Effector memory CD8-positive, alpha-beta T cell (primary cell): Measurements from ENCODE around the gene PRKCE.

Experiments
- ATAC-seq: fragments of 150-1000 bp; cut with Tn5 transposase; replicated peaks from 2 replicates; pipeline ENCODE4 v1.10.0; 2021; ENCODE audit warnings: mild to moderate bottlenecking, moderate library complexity
- DNase-seq, 3 experiments: peaks; one replicate each; pipeline ENCODE4 v3.0.0; 2021
- H3K27ac Mint-ChIP-seq, 2 donors: one replicate each; pipeline ENCODE4 v1.8.0; 2022; ENCODE audit warnings: mild to moderate bottlenecking in 2 of 2, mixed read lengths in 2 of 2, moderate library complexity in 2 of 2
- H3K27me3 Mint-ChIP-seq, 2 donors: one replicate each; pipeline ENCODE4 v1.8.0; 2022; ENCODE audit warnings: mixed read lengths in 2 of 2
- H3K36me3 Mint-ChIP-seq: one replicate; pipeline ENCODE4 v1.8.0; 2022; ENCODE audit warnings: mild to moderate bottlenecking, moderate library complexity, mixed read lengths; ENCODE audit not compliant: insufficient read depth
- H3K4me1 Mint-ChIP-seq, 2 donors: one replicate each; pipeline ENCODE4 v1.8.0; 2022; ENCODE audit warnings: low read depth in 2 of 2, mixed read lengths in 2 of 2
- H3K4me3 Mint-ChIP-seq, 2 donors: one replicate each; pipeline ENCODE4 v1.8.0; 2022; ENCODE audit warnings: mild to moderate bottlenecking in 2 of 2, mixed read lengths in 2 of 2, moderate library complexity in 2 of 2
- H3K9me3 Mint-ChIP-seq, 2 donors: one replicate each; pipeline ENCODE4 v1.8.0; 2022; ENCODE audit warnings: mixed read lengths in 2 of 2

The PRKCE gene

DNA sequence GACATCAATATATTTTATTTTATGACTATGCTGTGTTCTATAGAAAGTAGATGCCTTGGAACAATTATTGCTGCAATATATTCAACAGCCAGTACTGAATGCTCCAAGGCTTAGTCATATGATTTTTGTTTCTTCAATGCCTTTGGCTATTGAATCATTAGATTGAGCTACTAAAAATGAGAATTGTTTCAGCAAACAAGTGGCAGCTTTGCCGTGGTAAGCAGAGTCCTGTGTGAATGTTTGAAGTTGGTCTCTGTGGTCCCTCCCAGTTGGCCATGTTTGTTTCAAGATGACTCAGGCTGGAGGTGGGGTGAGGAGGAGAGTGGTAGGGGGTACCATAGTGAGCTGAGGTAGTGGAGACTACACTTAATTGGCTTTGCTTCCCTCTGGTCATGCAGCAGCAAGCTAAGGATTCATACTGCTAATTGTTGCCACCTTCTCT, 447.2 kb downstream of the PRKCE start:
- no peak for ATAC-seq
- no peaks in the 10 kb centered on the region for H3K9me3 Mint-ChIP-seq
- H3K27me3 Mint-ChIP-seq = no peaks in the 10 kb centered on the region
- no peak overlapping the region for H3K27ac Mint-ChIP-seq
- H3K36me3 Mint-ChIP-seq = no peaks in the 10 kb centered on the region
- H3K4me3 Mint-ChIP-seq = no peak overlapping the region
- peaks cover 0 to 5% of the 10 kb centered on the region in 2 donors for H3K4me1 Mint-ChIP-seq
- no peak for DNase-seq

DNA sequence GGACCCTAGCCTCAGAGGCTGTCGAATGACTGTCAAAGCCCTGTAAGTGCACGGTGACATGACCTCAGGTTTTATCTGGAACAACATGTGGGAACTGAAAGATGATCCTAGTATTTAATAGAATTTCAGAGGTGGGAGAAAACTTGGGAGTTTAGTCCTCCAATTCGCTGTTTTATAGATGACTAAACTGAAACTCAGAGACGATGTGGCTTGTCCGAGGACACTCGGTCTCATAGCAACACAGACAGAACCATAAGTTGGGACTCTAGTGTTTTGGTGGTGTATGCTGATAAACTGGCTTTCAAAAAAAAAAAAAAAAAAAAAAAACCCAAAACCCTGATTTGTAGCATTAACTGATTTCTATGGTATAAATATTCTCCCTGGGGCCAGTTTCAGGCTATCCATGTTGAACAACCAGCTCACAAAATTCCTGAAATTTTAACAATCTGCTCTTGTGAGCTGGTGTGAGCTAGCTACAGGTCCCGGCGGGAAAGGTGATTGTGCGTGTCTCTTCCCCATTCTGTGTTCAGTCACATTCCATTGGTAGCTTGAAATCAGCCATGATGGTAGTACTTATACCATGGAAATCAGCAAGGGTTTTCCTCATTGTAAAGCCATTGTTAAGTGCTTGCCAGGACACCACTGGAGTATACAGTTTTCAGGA, 450.2 kb downstream of the PRKCE start:
- peaks cover 0 to 5% of the 10 kb centered on the region in 2 donors for H3K4me1 Mint-ChIP-seq
- no peak overlapping the region for H3K27ac Mint-ChIP-seq
- H3K4me3 Mint-ChIP-seq = no peak overlapping the region
- no peaks in the 10 kb centered on the region for H3K9me3 Mint-ChIP-seq
- DNase-seq = no peak
- no peaks in the 10 kb centered on the region for H3K36me3 Mint-ChIP-seq
- no peak for ATAC-seq
- no peaks in the 10 kb centered on the region for H3K27me3 Mint-ChIP-seq

DNA sequence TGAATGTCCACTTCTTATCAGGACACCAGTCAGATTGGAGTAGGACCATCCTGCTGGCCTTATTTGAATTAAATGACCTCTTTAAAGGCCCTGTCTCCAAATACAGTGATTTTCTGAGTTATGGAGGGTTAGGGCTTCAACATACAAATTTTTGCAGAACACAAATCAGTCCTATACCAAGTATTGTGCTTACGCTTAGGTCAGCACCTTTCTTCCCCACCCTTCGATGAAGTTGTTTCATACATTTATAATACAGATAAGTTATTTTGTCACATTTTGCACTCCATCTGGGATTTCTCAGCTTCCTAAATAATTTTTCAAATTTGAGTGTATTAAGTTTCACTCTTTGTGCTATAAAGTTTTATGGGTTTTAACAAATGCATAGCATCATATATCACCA, 455.2 kb downstream of the PRKCE start:
- no peaks in the 10 kb centered on the region for H3K4me1 Mint-ChIP-seq
- no peaks in the 10 kb centered on the region for H3K36me3 Mint-ChIP-seq
- H3K27ac Mint-ChIP-seq = no peak overlapping the region
- DNase-seq = no peak
- ATAC-seq = no peak
- H3K27me3 Mint-ChIP-seq = no peaks in the 10 kb centered on the region
- no peaks in the 10 kb centered on the region for H3K9me3 Mint-ChIP-seq
- no peak overlapping the region for H3K4me3 Mint-ChIP-seq

DNA sequence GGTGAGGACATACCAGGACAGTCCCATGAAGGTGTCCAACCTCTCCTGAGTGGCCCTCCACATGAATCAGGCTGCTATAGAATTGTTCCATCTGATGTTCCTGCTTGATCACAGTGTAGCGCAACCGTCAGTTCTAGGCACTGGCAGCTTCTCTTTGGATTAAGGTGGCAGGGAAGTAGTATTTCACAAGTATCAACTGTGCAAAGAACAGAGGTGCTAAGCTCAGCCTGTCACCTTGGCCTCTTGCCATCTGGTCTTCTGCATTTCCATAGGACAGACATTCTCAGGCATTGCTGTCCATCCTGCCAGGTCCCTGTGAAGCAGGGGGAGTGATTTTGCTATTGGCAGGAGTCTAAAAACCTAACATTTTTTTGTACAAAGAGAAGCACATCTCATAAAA, 463.5 kb downstream of the PRKCE start:
- Mint-ChIP-seq H3K4me1 (no peaks in the 10 kb centered on the region), H3K27ac (no peak overlapping the region), H3K4me3 (no peak overlapping the region), H3K9me3 (no peaks in the 10 kb centered on the region), H3K36me3 (peaks cover 4% of the 10 kb centered on the region), H3K27me3 (no peaks in the 10 kb centered on the region)
- DNase-seq = no peak
- ATAC-seq = no peak

DNA sequence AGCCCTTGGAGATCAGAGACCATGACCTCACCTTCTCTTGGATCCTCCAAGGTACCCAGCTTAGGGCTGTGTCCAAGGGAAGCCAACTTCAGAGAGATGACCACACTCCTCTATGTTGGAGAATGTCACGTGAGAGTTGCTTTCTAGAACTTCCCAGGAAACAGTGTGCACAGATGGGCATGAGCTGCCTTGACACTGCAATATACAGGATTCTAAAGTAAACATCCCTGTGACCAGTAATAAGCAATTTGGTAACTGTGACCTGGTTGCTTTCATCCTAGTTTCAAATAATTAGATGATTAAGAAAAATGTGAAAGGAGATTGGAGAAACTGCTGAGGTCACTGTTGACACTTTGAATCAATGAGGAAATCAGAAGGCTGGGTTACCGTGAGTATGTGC, 464.7 kb downstream of the PRKCE start:
- Mint-ChIP-seq H3K36me3 (peaks cover 4% of the 10 kb centered on the region), H3K27me3 (no peaks in the 10 kb centered on the region), H3K9me3 (no peaks in the 10 kb centered on the region), H3K4me3 (no peak overlapping the region), H3K27ac (no peak overlapping the region), H3K4me1 (no peaks in the 10 kb centered on the region)
- ATAC-seq (no peak), DNase-seq (no peak)

DNA sequence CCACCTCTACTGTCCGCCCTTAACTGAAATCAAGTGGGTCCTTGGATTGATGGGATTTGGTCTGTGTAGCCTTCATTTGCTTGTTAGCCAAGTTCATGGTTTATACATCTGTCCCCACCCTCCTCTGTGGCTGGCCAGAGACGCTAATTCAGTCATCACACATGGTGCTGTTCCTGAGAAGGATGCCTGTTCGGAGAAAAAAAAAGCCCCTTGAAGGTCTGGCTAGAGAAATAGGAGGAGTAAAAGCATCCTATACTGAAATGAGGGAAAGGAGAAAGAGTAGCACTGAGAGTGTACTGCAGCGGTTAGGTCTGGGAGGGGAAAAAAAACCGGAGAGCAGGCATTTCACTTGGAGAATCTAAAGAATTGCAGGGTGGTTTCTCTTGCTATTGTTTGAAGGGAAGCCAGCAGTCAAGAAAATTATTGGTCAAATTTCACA, 465.1 kb downstream of the PRKCE start:
- Mint-ChIP-seq H3K27ac (no peak overlapping the region), H3K27me3 (no peaks in the 10 kb centered on the region), H3K9me3 (no peaks in the 10 kb centered on the region), H3K36me3 (peaks cover 4% of the 10 kb centered on the region), H3K4me1 (no peaks in the 10 kb centered on the region), H3K4me3 (no peak overlapping the region)
- ATAC-seq = no peak
- no peak for DNase-seq

DNA sequence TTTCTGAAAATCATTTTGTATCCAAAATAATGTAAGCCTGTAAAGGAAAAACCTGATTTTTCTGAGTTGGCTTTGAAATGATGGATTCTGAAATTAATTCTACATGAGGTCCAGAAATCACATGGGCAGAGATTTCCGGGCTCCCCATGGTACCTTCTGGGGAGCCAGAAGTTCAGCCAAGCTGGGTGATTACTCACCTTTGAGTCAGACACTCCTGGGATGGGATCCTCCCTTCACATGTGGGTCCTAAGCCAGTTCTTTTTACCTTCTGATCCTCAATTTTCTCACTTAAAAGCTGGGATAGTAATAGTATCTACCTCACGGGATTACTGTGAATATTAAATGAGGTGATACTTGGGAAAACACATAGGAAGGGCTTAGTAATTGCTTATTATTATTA, 465.9 kb downstream of the PRKCE start:
- Mint-ChIP-seq H3K4me3 (no peak overlapping the region), H3K9me3 (no peaks in the 10 kb centered on the region), H3K27ac (no peak overlapping the region), H3K4me1 (no peaks in the 10 kb centered on the region), H3K36me3 (peaks cover 4% of the 10 kb centered on the region), H3K27me3 (no peaks in the 10 kb centered on the region)
- no peak for DNase-seq
- ATAC-seq = no peak

DNA sequence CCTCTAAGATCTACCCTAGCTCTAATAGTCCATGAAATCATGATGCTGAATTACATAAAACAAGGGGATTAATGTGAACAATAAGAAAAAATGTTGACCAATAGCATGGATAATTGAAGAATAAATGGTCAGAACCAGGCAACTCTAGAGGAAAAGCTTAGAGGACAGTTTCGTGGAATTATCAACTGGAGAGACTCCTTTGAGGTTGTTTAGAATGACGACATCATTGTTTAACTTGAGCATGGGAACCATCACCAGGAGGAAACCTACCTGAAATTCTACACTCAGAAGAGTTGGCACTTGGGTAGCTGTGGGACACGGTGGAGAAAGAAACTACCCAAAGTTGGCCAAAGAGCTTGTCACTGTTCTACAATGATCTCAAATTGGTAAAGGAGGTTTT, 466.5 kb downstream of the PRKCE start:
- Mint-ChIP-seq H3K9me3 (no peaks in the 10 kb centered on the region), H3K4me1 (no peaks in the 10 kb centered on the region), H3K27me3 (no peaks in the 10 kb centered on the region), H3K4me3 (no peak overlapping the region), H3K27ac (no peak overlapping the region), H3K36me3 (peaks cover 4% of the 10 kb centered on the region)
- DNase-seq (no peak), ATAC-seq (no peak)

DNA sequence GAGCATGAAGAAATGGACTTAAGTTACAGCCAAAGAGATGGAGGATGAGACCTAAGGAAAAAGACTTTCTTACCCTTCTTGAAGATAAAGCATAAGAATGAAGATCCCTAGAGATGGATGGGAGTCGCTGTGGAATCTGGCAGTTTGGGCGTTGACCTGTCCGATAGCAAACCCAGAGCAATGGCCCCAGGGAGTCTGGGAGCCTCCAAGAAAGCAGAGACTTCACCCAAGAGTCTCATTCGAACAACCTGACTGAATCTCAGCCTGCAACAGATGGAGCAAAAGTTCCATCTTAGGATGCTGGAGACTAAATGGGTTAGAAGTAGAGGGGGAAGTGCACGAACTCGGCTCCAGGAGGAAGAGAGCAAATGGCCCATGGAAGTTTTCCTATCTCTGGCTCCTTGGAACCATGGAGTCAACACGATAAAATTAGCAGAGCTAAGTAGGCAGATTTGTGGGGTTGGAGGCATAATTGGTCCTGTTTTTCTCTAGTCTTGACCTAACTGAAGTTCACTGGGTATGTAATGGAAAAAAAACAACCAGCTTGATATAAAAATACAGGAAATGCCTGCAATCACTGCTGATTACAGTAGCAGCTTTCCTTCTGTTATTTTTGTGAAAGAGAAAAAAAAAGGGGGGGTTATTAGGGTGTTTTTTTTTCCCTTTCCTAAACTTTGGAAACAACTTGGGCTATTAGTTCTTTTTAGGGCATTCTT, 467.3 kb downstream of the PRKCE start:
- Mint-ChIP-seq H3K27me3 (no peaks in the 10 kb centered on the region), H3K9me3 (no peaks in the 10 kb centered on the region), H3K4me3 (no peak overlapping the region), H3K27ac (no peak overlapping the region), H3K4me1 (no peaks in the 10 kb centered on the region), H3K36me3 (peaks cover 4% of the 10 kb centered on the region)
- ATAC-seq (no peak), DNase-seq (no peak)

DNA sequence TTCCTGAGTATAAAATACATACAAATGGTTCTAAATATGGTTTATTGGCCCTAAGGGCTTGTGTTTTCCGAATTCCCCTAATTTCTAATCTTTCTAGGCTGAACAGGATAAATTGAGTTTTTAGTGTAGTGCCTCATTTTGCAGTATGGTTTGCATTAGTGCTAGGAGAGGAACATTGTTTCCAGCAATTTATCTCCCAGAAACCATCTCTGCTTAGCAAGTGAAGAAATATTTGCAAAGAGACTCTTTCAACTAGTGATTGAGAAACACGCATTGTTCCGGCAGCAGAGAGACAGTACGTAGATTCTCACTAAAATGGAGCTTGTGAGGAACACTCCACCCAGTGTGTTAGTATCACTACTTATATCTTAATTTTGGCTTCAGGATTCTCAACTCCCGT, 468.0 kb downstream of the PRKCE start:
- no peaks in the 10 kb centered on the region for H3K9me3 Mint-ChIP-seq
- no peak for ATAC-seq
- H3K36me3 Mint-ChIP-seq = peaks cover 4% of the 10 kb centered on the region
- H3K27me3 Mint-ChIP-seq = no peaks in the 10 kb centered on the region
- no peak overlapping the region for H3K27ac Mint-ChIP-seq
- DNase-seq = no peak
- no peak overlapping the region for H3K4me3 Mint-ChIP-seq
- no peaks in the 10 kb centered on the region for H3K4me1 Mint-ChIP-seq

DNA sequence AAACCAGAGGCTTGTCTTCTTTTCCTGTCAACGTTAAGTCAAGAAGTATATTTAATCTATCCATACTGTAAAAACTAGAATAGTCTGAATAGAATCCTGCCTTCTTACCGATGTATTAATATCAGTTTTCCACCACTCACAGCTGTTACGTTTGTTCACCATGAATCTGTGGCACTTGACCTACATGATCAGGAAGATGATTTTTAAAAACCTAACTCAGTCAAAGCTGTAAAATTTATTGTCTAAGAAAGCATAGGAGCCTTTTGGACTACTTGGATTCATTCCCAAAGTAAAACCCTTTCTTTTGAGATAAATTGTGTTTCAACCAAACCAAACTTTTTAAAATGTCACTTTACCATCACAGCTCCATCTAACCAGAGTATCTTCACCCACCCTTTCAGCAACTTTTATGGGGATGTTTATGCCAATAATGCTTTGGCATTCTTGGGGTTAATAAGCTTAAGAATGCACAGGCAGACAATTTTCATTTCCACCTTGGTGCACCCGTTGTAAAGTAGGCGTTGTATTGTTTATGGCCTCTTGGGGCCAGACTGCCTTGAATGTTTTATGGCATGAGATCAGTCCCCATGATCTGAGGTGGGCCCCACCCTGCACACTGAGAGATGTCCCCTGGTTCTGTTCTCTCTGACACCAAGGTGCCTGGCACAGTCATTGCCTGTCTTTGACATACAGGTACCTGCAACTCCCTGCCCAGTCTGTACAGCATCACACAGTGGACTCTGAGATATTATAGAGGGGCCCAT, 469.5 kb downstream of the PRKCE start:
- no peak for ATAC-seq

DNA sequence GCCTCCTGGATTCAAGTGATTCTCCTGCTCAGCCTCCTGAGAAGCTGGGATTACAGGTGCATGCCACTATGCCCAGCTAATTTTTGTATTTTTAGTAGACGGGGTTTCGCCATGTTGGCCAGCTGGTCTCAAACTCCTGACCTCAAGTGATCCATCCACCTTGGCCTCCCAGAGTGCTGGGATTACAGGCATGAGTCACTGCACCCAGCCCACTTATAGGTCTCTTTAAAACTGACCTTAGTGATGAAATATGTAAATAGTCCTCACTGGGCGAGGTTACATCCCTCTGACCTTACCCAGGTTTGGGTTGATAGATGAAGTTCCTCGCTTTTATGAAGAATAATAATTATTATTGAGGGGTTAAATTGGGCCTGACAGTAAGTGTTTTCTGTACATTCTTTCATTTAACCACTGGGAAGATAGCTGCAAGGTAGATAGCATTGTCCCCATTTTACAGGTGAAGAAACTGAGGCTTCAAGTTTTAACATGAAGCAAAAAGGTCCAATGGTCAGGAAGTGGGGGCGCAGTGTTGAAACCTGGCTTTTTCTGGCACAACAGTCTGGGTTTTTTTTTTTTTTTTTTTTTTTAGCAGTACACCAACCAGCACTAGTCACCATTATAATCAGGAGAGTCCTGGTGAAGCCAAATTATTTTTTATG, 471.0 kb downstream of the PRKCE start:
- Mint-ChIP-seq H3K27me3 (no peaks in the 10 kb centered on the region), H3K9me3 (no peaks in the 10 kb centered on the region), H3K36me3 (peaks cover 4% of the 10 kb centered on the region), H3K4me1 (no peaks in the 10 kb centered on the region), H3K4me3 (no peak overlapping the region), H3K27ac (no peak overlapping the region)
- DNase-seq (no peak), ATAC-seq (no peak)

More for the DNA sequence above, 469.5 kb downstream of the PRKCE start:
- Mint-ChIP-seq H3K4me1 (no peaks in the 10 kb centered on the region), H3K9me3 (no peaks in the 10 kb centered on the region), H3K36me3 (peaks cover 4% of the 10 kb centered on the region), H3K27me3 (no peaks in the 10 kb centered on the region), H3K4me3 (no peak overlapping the region), H3K27ac (no peak overlapping the region)
- no peak for DNase-seq

DNA sequence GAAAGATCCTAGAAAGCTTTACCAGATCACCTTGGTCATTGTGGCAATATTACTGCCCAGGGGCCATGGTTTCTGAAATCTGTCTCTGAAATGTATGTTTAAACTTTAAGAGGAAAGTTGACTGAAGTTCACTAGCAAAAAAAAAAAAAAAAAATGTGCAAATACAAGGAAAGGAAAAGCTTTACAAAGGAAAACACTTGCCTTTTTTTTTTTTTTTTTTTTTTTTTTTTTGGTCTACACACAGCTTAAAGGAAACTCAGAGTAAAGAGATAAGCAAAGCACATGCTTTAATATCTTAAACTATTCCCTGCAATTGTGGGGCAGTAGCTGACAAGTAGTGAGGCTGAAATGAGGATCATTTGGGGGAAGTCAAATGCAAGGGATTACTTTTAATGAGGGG, 471.5 kb downstream of the PRKCE start:
- H3K4me1 Mint-ChIP-seq = no peaks in the 10 kb centered on the region
- H3K36me3 Mint-ChIP-seq = peaks cover 4% of the 10 kb centered on the region
- ATAC-seq (no peak), DNase-seq (no peak)
- H3K4me3 Mint-ChIP-seq = no peak overlapping the region
- no peaks in the 10 kb centered on the region for H3K27me3 Mint-ChIP-seq
- H3K27ac Mint-ChIP-seq = no peak overlapping the region
- H3K9me3 Mint-ChIP-seq = no peaks in the 10 kb centered on the region
